A172 (cell line): ENCODE measurements around the gene SGMS1. TPM values are rescaled to one million over a fixed set of nuclear protein-coding genes. Genes with fewer than 3 reads are reported as not detected.
A peak's percentile ranks its signal among the peaks of the same experiment; 100 is the strongest.

Experiments
- DNase-seq: peaks from one replicate; pipeline ENCODE4 v3.0.0-alpha.2; 2015; ENCODE audit warnings: low spot score
- total RNA-seq: library from RNA; depleted of rRNA; stranded (reverse); fragments of >200 nt; shearing (Covaris generic); gene quantifications from 2 replicates; pipeline ENCODE4 v1.2.3, GENCODE V29; 2014

Gene SGMS1
- total RNA-seq, 1 experiment from 2014 or later, result 24.3 TPM

DNA sequence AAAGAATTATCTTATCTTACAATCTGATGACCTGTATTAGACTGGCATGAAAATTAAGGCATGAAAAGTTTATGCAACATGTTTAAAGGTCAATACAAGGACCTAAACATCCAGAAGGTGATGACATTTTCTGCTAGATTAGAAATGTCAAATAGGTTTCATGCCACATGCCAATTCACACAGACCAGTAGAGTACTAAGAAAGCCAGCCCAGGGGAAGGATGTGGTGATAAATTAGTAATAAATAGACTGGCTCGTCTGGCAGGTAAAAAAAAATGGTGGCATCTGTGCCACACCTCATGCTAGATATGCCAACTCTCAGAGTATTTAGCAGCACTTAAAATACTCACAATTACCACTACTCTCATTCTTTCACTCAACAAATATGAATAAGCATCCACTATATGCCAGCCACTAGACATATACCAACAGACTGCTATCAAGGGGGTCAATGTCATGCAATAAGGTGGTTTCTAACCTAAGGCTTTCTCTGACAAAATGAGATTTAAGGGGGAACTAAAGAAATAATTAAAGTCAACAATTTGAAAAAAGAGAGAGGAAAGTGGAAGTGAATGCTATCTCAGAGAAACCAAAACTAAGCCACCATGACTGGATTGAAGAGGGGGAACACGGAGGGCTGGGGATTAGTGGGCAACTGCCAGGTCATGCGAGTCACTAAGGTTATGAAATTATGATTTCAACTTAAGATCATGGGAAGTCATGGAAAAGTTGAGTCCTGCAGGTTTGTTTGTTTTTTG, 83.5 kb downstream of the SGMS1 start:
- no peak for DNase-seq

DNA sequence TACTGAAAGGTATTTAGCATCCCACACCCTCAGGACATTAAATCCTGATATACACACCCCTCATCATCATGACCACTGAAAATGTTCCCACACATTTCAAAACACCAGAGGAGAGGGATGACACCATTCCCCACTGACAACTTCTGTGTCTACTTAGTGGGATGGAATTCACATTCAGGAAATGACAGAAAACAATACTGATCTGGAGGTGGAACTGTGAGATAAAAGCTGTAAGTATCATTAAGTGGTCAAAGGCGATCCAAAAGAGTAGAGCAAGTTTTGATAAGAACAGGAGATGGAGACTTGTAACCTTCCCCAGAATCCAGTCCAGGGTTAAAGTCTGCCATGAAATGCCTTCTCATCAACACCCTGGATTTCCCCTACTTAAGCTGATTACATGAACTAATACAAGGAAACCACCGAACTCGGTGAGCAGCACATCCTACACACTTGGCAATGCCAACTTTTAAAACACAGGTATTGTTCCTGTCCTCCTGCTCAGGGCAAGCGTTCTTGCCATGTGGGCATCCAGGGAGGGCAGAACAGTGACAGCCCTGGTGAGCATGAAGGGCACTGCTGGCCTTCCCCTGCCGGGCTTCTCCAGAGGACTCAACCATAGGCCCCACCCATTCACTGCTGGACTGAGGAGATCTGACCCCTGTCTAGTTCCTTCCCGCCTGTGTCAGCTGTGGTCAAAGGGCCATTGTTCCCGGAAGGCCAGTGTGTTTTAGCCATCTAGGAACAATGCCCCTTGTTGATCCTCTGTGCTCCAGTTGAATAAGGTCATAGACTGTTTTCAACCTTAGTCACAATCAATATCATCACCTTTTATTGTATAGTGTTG, 85.0 kb downstream of the SGMS1 start:
- no peak for DNase-seq

DNA sequence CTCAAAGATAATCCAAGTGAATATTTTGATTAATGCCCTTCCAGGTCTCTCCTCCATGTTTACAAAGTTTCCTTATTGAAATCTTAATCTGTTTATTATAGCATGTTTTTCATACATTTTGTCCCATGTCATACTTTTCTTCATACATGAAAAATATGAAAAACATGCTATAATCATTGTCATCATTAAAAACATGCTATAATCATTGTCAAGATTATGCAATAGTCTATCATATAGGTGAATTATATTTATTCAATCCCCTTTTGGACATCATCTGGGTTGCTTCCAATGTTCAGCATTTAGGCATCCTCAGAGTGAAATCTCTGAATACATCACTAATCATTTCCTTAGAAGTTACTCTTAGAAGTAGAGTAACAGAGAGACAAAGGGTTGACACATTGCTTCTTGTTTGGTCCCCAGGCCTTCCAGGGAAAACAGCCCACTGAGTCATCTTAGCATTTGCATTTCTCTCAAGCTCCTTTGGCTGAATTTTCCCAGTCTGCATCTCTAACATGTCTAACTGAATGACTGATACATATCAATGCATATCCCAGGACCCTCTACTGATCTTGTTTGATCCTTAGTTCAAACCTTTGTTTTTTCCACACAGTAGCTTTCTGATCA, 87.0 kb downstream of the SGMS1 start:
- DNase-seq, result no peak

DNA sequence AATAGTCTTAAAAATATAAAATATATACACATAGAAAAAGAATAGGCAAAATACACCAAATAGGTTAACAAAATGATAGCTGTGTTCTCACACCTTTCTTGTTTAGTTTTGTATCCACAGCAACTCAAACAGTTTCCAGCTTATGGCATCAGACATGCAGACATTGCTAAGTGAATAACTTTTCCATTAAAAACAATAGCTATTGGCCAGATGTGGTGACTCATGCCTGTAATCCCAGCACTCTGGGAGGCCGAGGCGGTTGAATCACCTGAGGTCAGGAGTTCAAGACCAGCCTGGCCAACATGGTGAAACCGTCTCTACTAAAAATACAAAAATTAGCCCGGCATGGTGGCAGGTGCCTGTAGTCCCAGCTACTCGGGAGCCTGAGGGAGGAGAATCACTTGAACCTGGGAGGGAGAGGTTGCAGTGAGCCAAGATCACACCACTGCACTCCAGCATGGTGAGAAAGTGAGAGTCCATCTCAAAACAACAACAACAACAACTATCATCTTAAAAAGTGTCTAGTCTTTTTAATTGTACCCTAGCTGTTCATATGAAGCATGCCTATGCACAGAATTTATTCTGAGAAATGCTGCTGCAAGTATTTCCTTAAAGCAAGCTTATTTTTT, 88.9 kb downstream of the SGMS1 start:
- DNase-seq, result peak; percentile 40

DNA sequence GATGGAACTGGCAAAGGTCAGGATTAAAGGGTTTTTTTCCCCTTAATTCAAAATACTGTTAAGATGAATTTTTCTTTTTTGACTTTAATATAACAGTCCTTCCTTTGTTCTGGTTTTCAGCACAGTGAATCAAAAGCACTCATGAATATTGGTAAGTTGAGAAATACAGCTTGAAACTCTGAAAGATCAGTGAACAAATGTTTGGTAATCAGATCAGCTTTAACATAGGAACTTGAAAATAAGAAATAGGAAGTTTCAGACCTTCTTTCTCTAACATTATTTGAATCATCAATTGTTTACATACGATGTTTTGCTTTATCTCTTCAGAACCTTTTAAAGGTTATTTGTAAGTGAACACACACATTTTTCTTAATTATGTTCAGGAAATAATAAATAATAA, 90.5 kb downstream of the SGMS1 start:
- DNase-seq, result no peak

DNA sequence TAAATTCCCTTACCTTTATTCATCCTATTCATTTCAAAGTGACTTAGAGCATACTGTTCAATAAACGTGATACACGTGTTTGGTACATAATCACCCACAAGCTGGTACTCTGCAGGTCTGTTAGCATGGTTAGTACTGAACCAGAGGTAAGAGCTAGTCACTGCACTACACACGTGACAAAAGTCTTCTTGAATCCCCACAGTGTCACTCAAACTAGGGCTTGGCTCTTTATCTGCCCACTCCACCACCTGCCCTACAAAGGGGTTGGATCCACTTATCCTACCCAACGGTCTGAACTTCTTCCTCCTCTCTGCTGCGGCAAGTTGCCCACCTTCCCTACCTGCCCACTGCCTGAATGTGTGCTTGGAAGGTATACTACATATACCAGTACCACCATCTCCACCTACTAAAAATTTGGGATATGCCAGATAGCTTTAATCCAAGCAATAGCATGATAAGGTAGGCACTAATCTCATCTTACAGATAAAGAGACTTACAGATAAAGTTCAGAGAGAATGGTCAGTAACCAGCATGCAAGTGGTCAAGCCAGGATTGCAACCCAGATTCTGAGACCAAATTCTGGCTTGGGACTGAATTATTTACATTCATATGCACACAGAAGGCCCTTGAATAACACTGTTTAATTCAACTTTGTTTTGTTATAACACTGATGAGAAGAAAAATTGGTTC, 92.2 kb downstream of the SGMS1 start:
- no peak for DNase-seq

DNA sequence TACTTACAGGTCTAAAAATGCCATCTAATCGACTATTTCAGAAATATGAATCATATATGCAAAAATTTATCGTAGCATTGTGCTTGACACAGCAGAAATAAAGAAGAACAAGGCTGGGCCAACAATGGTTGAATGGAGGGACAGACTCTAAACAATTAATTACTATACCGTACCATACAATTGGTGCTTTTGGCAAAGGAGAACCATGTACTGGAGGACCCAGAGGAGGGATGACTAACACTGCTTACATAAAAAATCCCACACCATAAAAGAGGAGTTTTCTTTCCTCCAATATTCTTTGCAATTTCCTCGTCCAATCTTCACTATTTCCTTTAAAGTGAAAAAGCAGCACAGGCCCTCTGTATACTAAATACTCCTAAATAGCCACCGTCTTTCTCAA, 94.1 kb downstream of the SGMS1 start:
- no peak for DNase-seq

DNA sequence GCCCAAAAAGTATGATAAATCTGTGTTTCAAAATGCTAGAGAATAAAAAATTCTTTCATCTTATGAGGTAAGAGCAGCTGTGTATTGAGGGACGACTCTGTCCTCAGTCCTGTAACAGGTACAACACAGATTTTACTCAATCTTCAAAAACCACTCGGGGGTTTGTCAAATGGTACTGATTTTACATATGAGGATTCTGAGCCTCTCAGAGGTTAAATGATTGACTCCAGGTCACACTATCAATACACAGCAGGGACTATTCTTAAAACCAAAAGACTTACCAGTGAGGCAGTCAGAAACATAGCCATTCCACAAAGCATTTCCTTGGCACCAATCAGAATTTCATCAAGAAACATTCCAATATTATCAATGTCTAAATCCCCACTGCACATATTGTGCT, 95.5 kb downstream of the SGMS1 start:
- no peak for DNase-seq

DNA sequence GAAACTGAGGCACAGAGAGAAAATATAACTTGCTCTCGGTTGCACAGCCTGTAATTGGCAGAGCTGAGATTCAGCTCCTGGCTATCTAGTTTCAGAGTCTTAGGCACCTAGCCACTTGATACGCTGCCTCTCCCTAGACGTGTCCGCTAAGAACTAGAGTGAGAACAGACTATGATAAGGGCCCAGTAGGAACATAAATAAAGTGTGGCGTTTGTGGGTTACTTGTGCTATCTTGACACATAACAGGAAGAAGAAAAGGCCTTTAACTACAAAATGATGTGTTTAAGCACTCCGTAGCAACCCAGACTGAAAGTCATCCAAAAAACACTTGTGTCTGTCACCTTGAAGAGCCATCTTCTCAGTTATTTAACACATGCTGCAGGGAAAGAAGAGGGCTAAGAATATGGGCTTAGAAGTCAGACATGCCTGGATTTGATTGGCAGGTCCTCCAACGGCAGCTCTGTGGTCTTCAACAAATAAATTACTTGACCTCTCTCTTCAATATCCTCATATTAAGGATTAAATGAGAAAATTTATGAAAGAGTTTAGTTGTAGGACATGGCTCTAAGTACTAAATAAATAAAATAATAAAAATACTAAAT, 96.2 kb downstream of the SGMS1 start:
- DNase-seq, result no peak

DNA sequence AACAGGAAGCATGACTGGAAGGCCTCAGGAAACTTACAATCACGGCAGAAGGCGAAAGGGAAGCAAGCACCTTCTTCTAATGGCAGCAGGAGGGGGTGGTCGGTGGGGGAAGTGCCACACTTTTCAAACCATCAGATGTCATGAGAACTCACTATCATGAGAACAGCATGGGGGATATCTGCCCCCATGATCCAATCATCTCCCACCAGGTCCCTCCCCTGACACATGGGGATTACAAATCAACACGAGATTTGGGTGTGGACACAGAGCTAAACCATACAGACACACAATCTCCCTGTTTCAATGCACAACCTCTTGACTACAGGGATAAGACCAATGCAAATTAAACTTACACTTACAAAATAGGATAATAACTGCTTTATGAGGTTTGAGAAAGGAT, 97.6 kb downstream of the SGMS1 start:
- DNase-seq, result no peak

DNA sequence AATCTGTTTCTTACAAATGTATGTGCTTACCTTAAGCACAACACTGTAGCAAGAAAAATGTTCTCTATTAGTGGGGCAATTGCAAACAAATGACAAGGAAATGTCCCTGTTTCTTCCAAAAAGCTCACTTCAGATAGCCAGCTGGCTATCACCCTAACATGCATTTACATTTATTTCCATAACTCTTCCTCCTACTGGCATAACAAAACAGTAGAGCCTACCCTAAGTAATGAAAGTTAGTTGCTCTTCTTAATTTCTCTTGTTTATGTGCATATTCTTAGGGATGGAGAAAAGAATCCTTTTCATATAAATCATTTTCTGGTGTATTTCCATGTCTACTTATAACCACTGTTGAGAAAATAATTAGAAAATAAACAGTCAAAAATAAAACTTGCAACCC, 100.4 kb downstream of the SGMS1 start:
- no peak for DNase-seq

DNA sequence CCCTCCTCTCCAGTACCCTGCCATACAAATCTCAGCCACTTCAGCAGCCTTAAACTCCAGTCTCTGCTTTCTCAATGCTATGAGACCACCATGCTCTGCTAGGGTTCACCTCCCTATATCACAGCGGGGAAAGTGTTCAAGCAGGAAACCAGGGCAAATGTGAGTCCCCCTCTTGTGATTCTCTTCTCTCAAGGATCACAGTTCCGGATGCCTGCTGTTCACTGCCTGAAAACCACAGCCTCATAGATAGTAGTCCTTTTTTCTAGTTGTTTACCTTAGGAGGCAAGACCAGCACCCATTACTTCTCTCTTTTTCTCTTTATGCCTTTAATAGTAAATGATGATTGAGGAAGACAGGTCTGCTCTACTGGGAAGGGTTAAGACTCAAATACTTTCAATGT, 100.8 kb downstream of the SGMS1 start:
- DNase-seq, result no peak

DNA sequence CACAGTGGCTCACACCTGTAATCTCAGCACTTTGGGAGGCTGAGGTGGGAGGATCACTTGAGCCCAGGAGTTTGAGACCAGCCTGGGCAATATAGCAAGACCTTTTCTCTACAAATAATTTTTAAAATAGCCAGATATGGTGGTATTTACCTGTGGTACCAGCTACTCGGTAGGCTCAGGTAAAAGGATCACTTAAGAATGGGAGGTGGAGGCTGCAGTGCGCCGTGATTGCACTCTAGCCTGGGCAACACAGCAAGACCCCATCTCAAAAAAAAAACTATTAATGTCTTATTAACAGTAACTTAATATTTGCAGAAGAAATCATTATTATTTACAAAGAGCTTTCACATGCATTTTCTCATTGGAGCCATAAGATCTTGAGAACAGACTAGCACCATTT, 103.6 kb downstream of the SGMS1 start:
- DNase-seq, result no peak

DNA sequence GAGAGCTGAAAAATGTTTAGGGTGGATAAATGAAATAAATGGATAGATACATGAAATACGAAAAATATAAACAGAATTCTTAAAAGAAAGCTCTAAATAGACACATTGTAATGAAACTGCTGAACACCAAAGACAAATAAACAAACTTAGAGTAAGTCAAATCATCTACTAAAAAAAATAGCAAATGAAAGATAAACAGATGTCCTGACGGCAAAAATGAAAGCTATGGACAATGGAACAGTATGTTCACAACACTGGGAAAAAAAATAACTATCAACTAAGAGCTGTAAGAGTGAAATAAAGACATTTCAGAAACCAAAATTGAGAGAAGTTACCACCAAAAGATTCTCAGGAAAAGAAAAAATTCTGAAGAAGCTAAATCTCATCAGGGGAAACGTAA, 106.1 kb downstream of the SGMS1 start:
- DNase-seq, result no peak

DNA sequence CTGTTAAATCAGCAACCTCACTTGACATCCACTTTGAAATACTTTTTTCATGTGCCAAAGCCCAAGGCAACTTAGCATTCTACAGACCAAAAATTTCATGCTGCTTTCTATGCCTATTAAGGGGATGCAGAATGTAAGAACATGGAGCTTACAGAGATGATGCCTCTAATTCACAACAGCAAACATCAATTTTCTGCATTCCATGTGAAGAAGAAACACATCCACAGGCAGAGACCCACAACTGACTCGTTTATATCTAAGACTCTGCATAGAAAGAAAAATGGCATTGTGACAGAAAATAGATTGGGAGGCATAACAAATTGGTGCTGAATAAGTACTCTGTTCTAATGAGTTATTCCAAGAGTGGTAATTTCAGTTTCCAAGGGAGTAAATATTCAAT, 107.6 kb downstream of the SGMS1 start:
- DNase-seq, result no peak

DNA sequence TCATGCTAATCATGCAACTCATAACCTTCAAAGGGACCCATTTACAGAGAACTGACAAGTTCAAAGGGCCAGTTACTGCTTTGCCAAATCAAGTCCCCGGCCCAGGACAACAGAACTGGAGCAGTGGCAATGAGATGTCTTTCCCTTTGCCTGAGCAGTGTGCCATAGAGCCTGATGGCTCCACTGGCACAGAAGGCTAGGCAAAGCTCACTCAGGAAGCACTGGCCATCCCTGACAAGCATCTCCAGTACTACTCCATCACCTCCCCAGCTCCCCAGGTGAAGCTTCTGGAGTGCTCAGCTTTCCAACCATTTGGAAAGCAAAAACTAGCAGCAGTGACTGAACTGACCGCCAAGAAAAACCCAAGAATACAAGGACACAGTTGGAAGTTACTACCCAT, 108.3 kb downstream of the SGMS1 start:
- DNase-seq, result no peak

DNA sequence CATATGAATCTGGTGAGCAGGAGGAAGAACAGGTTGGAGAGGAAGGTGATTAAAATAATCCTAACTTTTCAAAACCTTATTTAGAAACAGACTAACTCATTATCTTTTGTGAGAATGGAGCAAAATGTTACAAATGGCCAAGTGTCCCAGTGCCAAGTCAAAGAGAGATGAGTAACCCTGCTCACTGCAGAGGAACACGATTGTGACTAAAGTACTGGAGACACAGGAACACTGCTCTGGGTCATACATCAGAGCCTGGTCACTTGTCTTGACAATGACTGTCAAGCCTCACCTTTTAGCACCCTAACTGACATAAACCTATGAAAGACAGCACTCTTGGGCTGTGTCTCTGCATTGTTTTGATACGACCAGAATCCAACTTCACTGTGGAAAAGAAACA, 108.8 kb downstream of the SGMS1 start:
- no peak for DNase-seq

DNA sequence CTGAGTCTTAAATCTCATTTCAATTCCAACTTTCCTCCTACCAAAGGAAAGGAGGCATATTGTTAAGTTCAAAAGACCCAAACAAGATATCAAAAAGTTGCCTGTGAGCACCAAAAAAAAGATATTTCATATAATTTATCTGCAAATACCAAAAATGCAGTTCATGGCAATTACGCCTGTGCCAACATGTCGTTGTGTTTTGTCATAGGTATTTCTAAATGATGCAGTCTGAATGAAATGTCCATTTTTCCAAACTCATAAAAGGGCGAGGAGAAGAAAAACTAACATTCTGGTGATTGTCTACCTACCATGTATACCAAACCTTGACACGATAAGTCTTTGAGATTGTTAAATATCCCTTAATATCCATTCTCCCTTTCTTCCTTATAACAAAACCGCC, 109.8 kb downstream of the SGMS1 start:
- no peak for DNase-seq

DNA sequence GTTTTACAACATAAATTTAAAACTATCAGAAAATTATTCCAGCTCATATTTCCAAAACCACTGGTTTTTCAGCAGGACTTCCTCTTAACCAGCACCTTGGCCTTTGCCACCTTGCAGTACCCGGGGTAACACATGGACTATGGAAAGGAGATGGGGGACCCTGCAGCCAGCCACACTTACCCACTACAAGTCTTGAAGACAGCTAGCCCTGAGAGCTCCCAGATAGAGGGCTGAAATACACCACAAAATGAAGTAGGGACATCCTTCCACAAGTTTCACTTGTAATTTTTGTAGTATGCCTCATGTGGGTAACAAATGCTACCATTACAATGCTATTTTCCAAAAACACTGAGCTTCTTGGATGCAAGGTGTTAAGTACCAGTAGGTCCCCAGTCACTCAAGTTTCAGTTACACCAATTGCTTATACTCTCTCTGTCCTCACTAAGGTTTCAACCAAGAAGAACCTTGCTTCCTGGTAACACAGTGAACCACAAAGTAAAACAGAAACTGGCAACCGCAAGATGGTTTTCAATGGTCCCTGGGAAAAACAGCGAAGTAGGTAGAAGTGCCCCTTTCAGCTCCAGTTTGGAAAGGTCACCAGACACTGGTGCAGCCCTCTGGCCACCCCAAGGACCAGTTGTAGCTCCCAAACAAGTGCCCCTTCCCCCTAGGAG, 110.9 kb downstream of the SGMS1 start:
- DNase-seq, result no peak

DNA sequence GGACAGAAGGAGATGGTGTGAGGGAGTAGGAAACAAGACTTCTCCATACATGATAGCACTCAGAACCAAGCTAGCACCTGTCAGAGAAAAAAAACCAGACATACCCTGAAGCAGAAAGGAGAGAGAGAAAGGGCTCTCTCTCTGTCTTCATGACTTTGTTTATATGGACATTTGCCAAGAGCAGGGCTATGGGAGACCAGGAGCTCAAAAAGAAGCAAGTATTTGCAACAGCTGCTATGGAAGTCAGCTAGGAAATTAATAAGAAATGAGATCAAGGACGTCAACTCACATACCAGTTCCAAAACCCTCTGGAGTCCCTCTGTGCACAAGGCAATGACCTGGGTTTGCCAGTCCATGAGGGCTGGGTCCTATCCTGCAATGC, 111.6 kb downstream of the SGMS1 start:
- no peak for DNase-seq
